Stimulated activated naive CD8-positive, alpha-beta T cell treated with anti-CD3 and anti-CD28 coated beads, Interleukin-15, amount 100 ng/mL, for 72 hours (primary cell): ENCODE measurements around the gene AGPAT3.

Experiments
- ATAC-seq: fragments of 150-1000 bp; cut with Tn5 transposase; 2 replicates; pipeline ENCODE4 v1.10.0; 2021; ENCODE audit warnings: mild to moderate bottlenecking, moderate library complexity
- DNase-seq, 2 donors: peaks; one replicate each; pipeline ENCODE4 v3.0.0; 2021 to 2022
- H3K27ac Mint-ChIP-seq, 2 donors: one replicate each; pipeline ENCODE4 v1.8.0; 2022; ENCODE audit warnings: mild to moderate bottlenecking in 2 of 2, mixed read lengths in 2 of 2, moderate library complexity in 2 of 2
- H3K27me3 Mint-ChIP-seq: one replicate; pipeline ENCODE4 v1.8.0; 2022; ENCODE audit warnings: mixed read lengths
- H3K4me1 Mint-ChIP-seq: one replicate; pipeline ENCODE4 v1.8.0; 2022; ENCODE audit warnings: mild to moderate bottlenecking, mixed read lengths
- H3K4me3 Mint-ChIP-seq, 2 donors: one replicate each; pipeline ENCODE4 v1.8.0; 2022; ENCODE audit warnings: mild to moderate bottlenecking in 2 of 2, mixed read lengths in 2 of 2, moderate library complexity in 1 of 2
- H3K9me3 Mint-ChIP-seq, 2 donors: one replicate each; pipeline ENCODE4 v1.8.0; 2022; ENCODE audit warnings: mixed read lengths in 2 of 2

The AGPAT3 gene

GRCh38 chr21:43899307-43900077 lies 34.5 kb downstream of the AGPAT3 start:
- Mint-ChIP-seq H3K4me1 (peaks cover 24% of the 10 kb centered on the region), H3K27ac (no peak overlapping the region), H3K4me3 (no peak overlapping the region), H3K9me3 (no peaks in the 10 kb centered on the region), H3K27me3 (no peaks in the 10 kb centered on the region)
- DNase-seq = no peak
- ATAC-seq = no peak

- H3K4me1 Mint-ChIP-seq = peaks cover 23% of the 10 kb centered on the region
- H3K27me3 Mint-ChIP-seq = no peaks in the 10 kb centered on the region
- no peaks in the 10 kb centered on the region for H3K9me3 Mint-ChIP-seq
- H3K27ac Mint-ChIP-seq = no peak overlapping the region
- no peak for DNase-seq
- no peak overlapping the region for H3K4me3 Mint-ChIP-seq
- no peak for ATAC-seq
These were observed 35.0 kb downstream of the AGPAT3 start for GRCh38 chr21:43900078-43900385.

- Mint-ChIP-seq H3K4me1 (peaks cover 22% of the 10 kb centered on the region), H3K27ac (no peak overlapping the region), H3K9me3 (no peaks in the 10 kb centered on the region), H3K27me3 (no peaks in the 10 kb centered on the region), H3K4me3 (no peak overlapping the region)
- DNase-seq (no peak), ATAC-seq (no peak)
These were observed 35.7 kb downstream of the AGPAT3 start for GRCh38 chr21:43900690-43901089.

GRCh38 chr21:43902441-43902840 lies 37.4 kb downstream of the AGPAT3 start:
- no peaks in the 10 kb centered on the region for H3K9me3 Mint-ChIP-seq
- DNase-seq (no peak), ATAC-seq (no peak)
- H3K4me1 Mint-ChIP-seq = peaks cover 22% of the 10 kb centered on the region
- no peaks in the 10 kb centered on the region for H3K27me3 Mint-ChIP-seq
- no peak overlapping the region for H3K27ac Mint-ChIP-seq
- H3K4me3 Mint-ChIP-seq = no peak overlapping the region

GRCh38 chr21:43903451-43904091 lies 38.5 kb downstream of the AGPAT3 start:
- H3K4me1 Mint-ChIP-seq = peaks cover 22% of the 10 kb centered on the region
- no peak for DNase-seq

GRCh38 chr21:43904331-43904781 lies 39.3 kb downstream of the AGPAT3 start:
- Mint-ChIP-seq H3K27me3 (no peaks in the 10 kb centered on the region), H3K9me3 (no peaks in the 10 kb centered on the region), H3K27ac (peak overlapping the region in 1 of 2 donors; percentile 57), H3K4me1 (peaks cover 24% of the 10 kb centered on the region), H3K4me3 (no peak overlapping the region)
- no peak for DNase-seq
- no peak for ATAC-seq

More at GRCh38 chr21:43903451-43904091, 38.5 kb downstream of the AGPAT3 start:
- H3K27me3 Mint-ChIP-seq = no peaks in the 10 kb centered on the region
- no peaks in the 10 kb centered on the region for H3K9me3 Mint-ChIP-seq
- H3K4me3 Mint-ChIP-seq = no peak overlapping the region
- H3K27ac Mint-ChIP-seq = no peak overlapping the region
- ATAC-seq = no peak

GRCh38 chr21:43905726-43906455 lies 40.9 kb downstream of the AGPAT3 start:
- no peak overlapping the region for H3K4me3 Mint-ChIP-seq
- DNase-seq = no peak
- no peak for ATAC-seq
- H3K27me3 Mint-ChIP-seq = no peaks in the 10 kb centered on the region
- no peaks in the 10 kb centered on the region for H3K9me3 Mint-ChIP-seq
- peak overlapping the region in 1 of 2 donors; percentile 59 for H3K27ac Mint-ChIP-seq
- H3K4me1 Mint-ChIP-seq = peaks cover 23% of the 10 kb centered on the region

GRCh38 chr21:43906585-43907370 lies 41.8 kb downstream of the AGPAT3 start:
- Mint-ChIP-seq H3K4me3 (no peak overlapping the region), H3K4me1 (peaks cover 27% of the 10 kb centered on the region), H3K27me3 (no peaks in the 10 kb centered on the region), H3K9me3 (no peaks in the 10 kb centered on the region), H3K27ac (no peak overlapping the region)
- no peak for DNase-seq
- no peak for ATAC-seq

GRCh38 chr21:43907751-43908150 lies 42.7 kb downstream of the AGPAT3 start:
- H3K27ac Mint-ChIP-seq = no peak overlapping the region
- DNase-seq = no peak
- peaks cover 33% of the 10 kb centered on the region for H3K4me1 Mint-ChIP-seq
- no peak for ATAC-seq
- H3K9me3 Mint-ChIP-seq = peaks cover 4 to 9% of the 10 kb centered on the region in 2 donors
- H3K4me3 Mint-ChIP-seq = no peak overlapping the region
- no peaks in the 10 kb centered on the region for H3K27me3 Mint-ChIP-seq

- H3K27ac Mint-ChIP-seq = no peak overlapping the region
- DNase-seq (no peak), ATAC-seq (no peak)
- H3K4me1 Mint-ChIP-seq = peaks cover 33% of the 10 kb centered on the region
- no peaks in the 10 kb centered on the region for H3K27me3 Mint-ChIP-seq
- H3K4me3 Mint-ChIP-seq = no peak overlapping the region
- H3K9me3 Mint-ChIP-seq = peaks cover 4 to 9% of the 10 kb centered on the region in 2 donors
These were observed 43.1 kb downstream of the AGPAT3 start for GRCh38 chr21:43908167-43908566.

GRCh38 chr21:43909741-43910400 lies 44.8 kb downstream of the AGPAT3 start:
- peaks cover 38% of the 10 kb centered on the region for H3K4me1 Mint-ChIP-seq
- ATAC-seq = peak; percentile 26
- peaks cover 4 to 9% of the 10 kb centered on the region in 2 donors for H3K9me3 Mint-ChIP-seq
- H3K27ac Mint-ChIP-seq = peak overlapping the region; percentile 15 to 32
- no peak overlapping the region for H3K4me3 Mint-ChIP-seq
- no peak for DNase-seq
- H3K27me3 Mint-ChIP-seq = no peaks in the 10 kb centered on the region

- ATAC-seq (no peak), DNase-seq (no peak)
- no peak overlapping the region for H3K27ac Mint-ChIP-seq
- peaks cover 4 to 9% of the 10 kb centered on the region in 2 donors for H3K9me3 Mint-ChIP-seq
- H3K4me1 Mint-ChIP-seq = peaks cover 38% of the 10 kb centered on the region
- H3K27me3 Mint-ChIP-seq = no peaks in the 10 kb centered on the region
- H3K4me3 Mint-ChIP-seq = no peak overlapping the region
These were observed 45.4 kb downstream of the AGPAT3 start for GRCh38 chr21:43910460-43910859.

- Mint-ChIP-seq H3K4me3 (no peak overlapping the region), H3K4me1 (peaks cover 43% of the 10 kb centered on the region), H3K27me3 (no peaks in the 10 kb centered on the region), H3K27ac (no peak overlapping the region), H3K9me3 (peaks cover 4 to 9% of the 10 kb centered on the region in 2 donors)
- DNase-seq = no peak
- ATAC-seq = no peak
These were observed 46.3 kb downstream of the AGPAT3 start for GRCh38 chr21:43911015-43911934.

GRCh38 chr21:43911935-43912487 lies 47.0 kb downstream of the AGPAT3 start:
- DNase-seq = no peak
- H3K4me3 Mint-ChIP-seq = no peak overlapping the region
- H3K9me3 Mint-ChIP-seq = peaks cover 4 to 9% of the 10 kb centered on the region in 2 donors
- no peaks in the 10 kb centered on the region for H3K27me3 Mint-ChIP-seq
- H3K4me1 Mint-ChIP-seq = peaks cover 50% of the 10 kb centered on the region
- no peak overlapping the region for H3K27ac Mint-ChIP-seq
- no peak for ATAC-seq
